ENCODE measurements around the gene PRKCH. TPM values are rescaled to one million over a fixed set of nuclear protein-coding genes. Genes with fewer than 3 reads are reported as not detected.

PRKCH gene
- polyA plus RNA-seq, 3 donors from 2014 or later, result 231 to 451 (median 335) TPM

DNA sequence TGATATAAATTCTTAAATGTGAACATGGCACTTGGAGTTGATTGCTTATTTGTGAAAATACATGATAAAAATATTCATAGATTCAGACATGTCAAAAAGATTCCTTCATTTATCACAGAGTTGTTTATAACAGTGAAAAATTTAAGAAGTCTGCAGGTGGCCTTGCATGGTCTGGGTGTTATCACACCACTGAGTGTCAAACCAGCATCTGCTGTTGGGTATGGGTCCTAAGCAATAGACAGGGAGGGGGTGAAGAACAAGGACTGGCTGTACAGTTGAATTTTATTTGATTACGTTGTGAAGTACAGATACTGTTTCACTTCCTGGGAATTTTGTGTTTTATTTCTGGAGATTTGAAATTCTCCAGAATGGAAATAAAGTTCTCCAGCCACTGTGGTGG is 193.5 kb downstream of the PRKCH start:
- Mint-ChIP-seq H3K9me3 (no peaks in the 10 kb centered on the region), H3K27ac (peak overlapping the region; percentile 76 to 93 (median 90)), H3K4me3 (peak overlapping the region; percentile 54 to 79 (median 71)), H3K36me3 (peaks cover 0 to 13% (median 11%) of the 10 kb centered on the region in 3 donors), H3K27me3 (ENCODE audit: low read depth in 3 of 3) (peaks cover 10 to 46% (median 36%) of the 10 kb centered on the region in 3 donors), H3K4me1 (peaks cover 95 to 100% of the 10 kb centered on the region in 2 donors)
- DNase-seq, result peak; percentile 37 to 61 (median 56)

DNA sequence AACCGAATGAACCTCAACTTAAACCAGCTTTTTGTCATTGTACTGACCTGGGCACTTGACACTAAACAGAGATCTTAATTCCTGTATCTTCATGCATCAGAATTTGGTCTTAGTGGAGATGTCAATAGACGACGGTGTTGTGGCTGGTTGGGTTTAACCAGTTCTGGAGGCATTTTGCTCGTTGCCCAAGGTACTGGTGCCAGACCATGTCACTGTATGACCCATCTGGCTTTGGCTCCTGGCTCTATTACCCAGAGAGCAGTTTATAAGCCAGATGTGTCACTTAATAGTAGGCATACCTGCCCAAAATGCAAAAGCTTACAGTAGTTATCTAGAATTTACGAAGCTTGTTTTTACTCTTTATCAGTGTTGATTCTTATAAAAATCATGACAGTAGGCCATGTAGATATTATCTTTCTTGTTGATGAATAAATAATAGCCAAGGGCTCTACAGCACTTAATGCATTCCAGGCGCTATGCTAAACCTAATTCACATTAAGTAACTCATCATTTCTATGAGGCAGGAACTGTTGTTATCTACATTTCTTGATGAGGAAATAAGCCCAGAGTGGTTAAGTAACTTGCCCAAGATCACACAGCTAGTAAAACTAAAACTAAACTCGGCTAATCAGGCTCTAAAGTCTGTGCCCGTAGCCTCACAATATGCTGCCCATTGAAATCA is 194.2 kb downstream of the PRKCH start:
- peaks cover 9 to 42% (median 30%) of the 10 kb centered on the region in 3 donors for H3K27me3 Mint-ChIP-seq (ENCODE audit: low read depth in 3 of 3)
- no peaks in the 10 kb centered on the region for H3K9me3 Mint-ChIP-seq
- peak overlapping the region; percentile 54 to 79 (median 71) for H3K4me3 Mint-ChIP-seq

GRCh38 chr14:61516118-61516743 is 194.9 kb downstream of the PRKCH start:
- peaks cover 91 to 100% of the 10 kb centered on the region in 2 donors for H3K4me1 Mint-ChIP-seq
- no peak for DNase-seq
- peak overlapping the region in 4 of 5 donors; percentile 54 to 79 (median 64) for H3K4me3 Mint-ChIP-seq
- H3K27ac Mint-ChIP-seq, result peak overlapping the region; percentile 76 to 93 (median 90)
- H3K27me3 Mint-ChIP-seq (ENCODE audit: low read depth in 3 of 3), result peaks cover 9 to 35% (median 23%) of the 10 kb centered on the region in 3 donors
- no peaks in the 10 kb centered on the region for H3K9me3 Mint-ChIP-seq
- H3K36me3 Mint-ChIP-seq, result peaks cover 0 to 13% (median 11%) of the 10 kb centered on the region in 3 donors

More for the DNA sequence above, 194.2 kb downstream of the PRKCH start:
- Mint-ChIP-seq H3K4me1 (peaks cover 95 to 100% of the 10 kb centered on the region in 2 donors), H3K36me3 (peaks cover 0 to 13% (median 11%) of the 10 kb centered on the region in 3 donors), H3K27ac (peak overlapping the region; percentile 76 to 93 (median 90))
- DNase-seq, result no peak

DNA sequence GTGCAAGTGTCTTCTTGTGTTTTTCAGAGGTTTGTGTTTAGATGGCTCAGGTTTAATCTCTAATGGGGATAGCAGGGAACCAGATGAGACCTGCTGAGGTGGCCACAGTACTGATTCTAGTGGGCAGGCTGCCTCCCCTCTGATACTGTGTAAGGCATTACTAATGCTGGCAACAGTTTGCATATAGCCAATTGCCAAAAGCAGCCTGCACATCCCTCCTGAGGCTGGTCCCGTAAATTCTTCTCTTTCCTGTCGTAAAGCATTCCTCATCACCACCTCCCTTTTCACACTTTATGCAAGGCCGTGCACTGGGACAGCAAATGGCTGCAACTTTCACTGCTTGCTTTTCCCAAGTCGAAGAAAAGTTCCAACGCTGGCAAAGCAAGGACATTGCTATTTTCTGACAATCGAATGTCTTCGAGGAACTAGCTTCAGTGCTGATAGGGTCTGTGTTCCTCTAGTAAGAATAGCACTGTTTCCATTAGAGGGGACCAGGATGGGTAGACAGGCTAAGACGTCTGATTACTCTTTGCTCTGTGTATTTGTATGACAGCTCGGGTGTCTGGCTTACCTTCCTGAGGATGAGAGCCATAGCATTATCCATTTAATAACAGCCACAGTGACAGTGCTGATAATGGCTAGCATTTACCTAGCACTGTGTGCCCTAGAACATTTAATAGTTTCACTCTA is 195.7 kb downstream of the PRKCH start:
- no peak for DNase-seq
- peak overlapping the region; percentile 70 to 92 (median 77) for H3K27ac Mint-ChIP-seq
- peaks cover 89 to 100% of the 10 kb centered on the region in 2 donors for H3K4me1 Mint-ChIP-seq
- peaks cover 9 to 28% (median 20%) of the 10 kb centered on the region in 3 donors for H3K27me3 Mint-ChIP-seq (ENCODE audit: low read depth in 3 of 3)
- H3K4me3 Mint-ChIP-seq, result peak overlapping the region in 2 of 5 donors; percentile 0 to 35
- no peaks in the 10 kb centered on the region for H3K9me3 Mint-ChIP-seq
- H3K36me3 Mint-ChIP-seq, result peaks cover 0 to 16% (median 14%) of the 10 kb centered on the region in 3 donors

GRCh38 chr14:61517911-61518384 is 196.6 kb downstream of the PRKCH start:
- Mint-ChIP-seq H3K4me3 (peak overlapping the region in 4 of 5 donors; percentile 38 to 62 (median 44)), H3K4me1 (peaks cover 91 to 100% of the 10 kb centered on the region in 2 donors), H3K9me3 (no peaks in the 10 kb centered on the region), H3K27me3 (ENCODE audit: low read depth in 3 of 3) (peaks cover 9 to 30% (median 21%) of the 10 kb centered on the region in 3 donors), H3K27ac (peak overlapping the region; percentile 70 to 92 (median 77)), H3K36me3 (peaks cover 0 to 18% (median 16%) of the 10 kb centered on the region in 3 donors)
- no peak for DNase-seq

- no peaks in the 10 kb centered on the region for H3K9me3 Mint-ChIP-seq
- no peak for DNase-seq
- peak overlapping the region; percentile 70 to 92 (median 77) for H3K27ac Mint-ChIP-seq
- peaks cover 9 to 27% (median 21%) of the 10 kb centered on the region in 3 donors for H3K27me3 Mint-ChIP-seq (ENCODE audit: low read depth in 3 of 3)
- H3K4me3 Mint-ChIP-seq, result peak overlapping the region in 4 of 5 donors; percentile 23 to 62 (median 44)
- H3K4me1 Mint-ChIP-seq, result peaks cover 92 to 100% of the 10 kb centered on the region in 2 donors
- peaks cover 0 to 14% (median 11%) of the 10 kb centered on the region in 3 donors for H3K36me3 Mint-ChIP-seq
Observed at GRCh38 chr14:61518403-61518802, 197.0 kb downstream of the PRKCH start.

- Mint-ChIP-seq H3K9me3 (no peaks in the 10 kb centered on the region), H3K4me1 (peaks cover 92 to 100% of the 10 kb centered on the region in 2 donors), H3K27ac (peak overlapping the region in 5 of 6 donors; percentile 70 to 92 (median 78)), H3K4me3 (peak overlapping the region in 1 of 5 donors; percentile 12), H3K36me3 (peaks cover 0 to 9% (median 6%) of the 10 kb centered on the region in 3 donors), H3K27me3 (ENCODE audit: low read depth in 3 of 3) (peaks cover 9 to 23% (median 21%) of the 10 kb centered on the region in 3 donors)
- DNase-seq, result no peak
Observed at GRCh38 chr14:61519106-61519505, 197.7 kb downstream of the PRKCH start.

- DNase-seq, result no peak
- H3K36me3 Mint-ChIP-seq, result peaks cover 0 to 9% (median 6%) of the 10 kb centered on the region in 3 donors
- H3K9me3 Mint-ChIP-seq, result no peaks in the 10 kb centered on the region
- peaks cover 92 to 100% of the 10 kb centered on the region in 2 donors for H3K4me1 Mint-ChIP-seq
- no peak overlapping the region for H3K4me3 Mint-ChIP-seq
- H3K27me3 Mint-ChIP-seq (ENCODE audit: low read depth in 3 of 3), result peaks cover 6 to 21% (median 18%) of the 10 kb centered on the region in 3 donors
- peak overlapping the region in 5 of 6 donors; percentile 24 to 76 (median 70) for H3K27ac Mint-ChIP-seq
Observed at GRCh38 chr14:61519735-61520134, 198.4 kb downstream of the PRKCH start.

DNA sequence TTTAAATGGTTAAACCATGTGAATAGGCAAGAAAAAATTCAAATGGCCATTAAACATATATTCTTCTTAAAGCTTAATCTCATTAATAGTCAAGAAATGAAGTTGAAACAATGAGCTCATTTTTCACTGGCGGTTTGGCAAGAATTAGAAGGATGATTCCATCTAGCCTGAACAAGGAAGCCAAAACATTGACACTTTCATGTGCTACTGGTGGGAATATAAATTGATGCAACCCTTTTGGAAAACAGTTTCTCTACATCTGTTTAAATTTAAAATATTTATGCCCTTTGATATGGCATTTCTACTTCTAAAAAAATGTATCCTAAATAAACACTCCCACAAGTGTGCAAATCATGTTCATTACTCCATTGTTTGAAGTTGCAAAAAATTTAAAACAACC is 199.2 kb downstream of the PRKCH start:
- Mint-ChIP-seq H3K4me1 (peaks cover 92 to 100% of the 10 kb centered on the region in 2 donors), H3K27ac (peak overlapping the region; percentile 68 to 86 (median 76)), H3K9me3 (no peaks in the 10 kb centered on the region), H3K4me3 (no peak overlapping the region), H3K36me3 (peaks cover 0 to 9% (median 6%) of the 10 kb centered on the region in 3 donors), H3K27me3 (ENCODE audit: low read depth in 3 of 3) (peaks cover 5 to 23% (median 18%) of the 10 kb centered on the region in 3 donors)
- DNase-seq, result no peak

- Mint-ChIP-seq H3K36me3 (peaks cover 0 to 6% (median 5%) of the 10 kb centered on the region in 3 donors), H3K4me3 (peak overlapping the region in 2 of 5 donors; percentile 14 to 18), H3K9me3 (no peaks in the 10 kb centered on the region), H3K27ac (peak overlapping the region; percentile 70 to 100 (median 86)), H3K4me1 (peaks cover 92 to 100% of the 10 kb centered on the region in 2 donors), H3K27me3 (ENCODE audit: low read depth in 3 of 3) (peaks cover 4 to 28% (median 22%) of the 10 kb centered on the region in 3 donors)
- no peak for DNase-seq
Observed at GRCh38 chr14:61521773-61522172, 200.4 kb downstream of the PRKCH start.

DNA sequence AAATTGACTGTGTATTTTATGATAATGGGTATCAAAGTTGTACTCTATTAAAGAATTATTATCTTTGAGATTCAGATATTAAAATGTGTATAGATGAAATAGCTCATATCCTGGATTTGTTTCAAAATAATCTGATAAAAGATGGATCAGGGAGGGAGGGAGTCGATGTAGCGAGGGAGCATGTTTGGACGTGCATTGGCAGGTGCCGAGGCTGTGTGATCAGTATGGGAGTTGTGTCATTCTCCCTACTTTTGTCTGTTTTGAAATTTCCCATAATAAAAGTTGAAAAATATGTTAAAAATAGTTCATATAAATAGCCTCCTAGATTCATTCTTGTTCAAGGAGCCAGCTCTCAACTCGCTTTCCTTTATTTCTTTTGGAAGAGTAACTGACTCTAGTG is 202.4 kb downstream of the PRKCH start:
- H3K4me3 Mint-ChIP-seq, result peak overlapping the region; percentile 4 to 50 (median 32)
- peaks cover 92 to 100% of the 10 kb centered on the region in 2 donors for H3K4me1 Mint-ChIP-seq
- H3K27ac Mint-ChIP-seq, result peak overlapping the region; percentile 83 to 100 (median 94)
- H3K9me3 Mint-ChIP-seq, result no peaks in the 10 kb centered on the region
- DNase-seq, result no peak
- H3K36me3 Mint-ChIP-seq, result peaks cover 15 to 20% (median 16%) of the 10 kb centered on the region in 3 donors
- peaks cover 10 to 36% (median 33%) of the 10 kb centered on the region in 3 donors for H3K27me3 Mint-ChIP-seq (ENCODE audit: low read depth in 3 of 3)

- Mint-ChIP-seq H3K27me3 (ENCODE audit: low read depth in 3 of 3) (peaks cover 16 to 41% (median 39%) of the 10 kb centered on the region in 3 donors), H3K4me3 (peak overlapping the region; percentile 36 to 84 (median 63)), H3K9me3 (no peaks in the 10 kb centered on the region), H3K4me1 (peaks cover 93 to 100% of the 10 kb centered on the region in 2 donors), H3K36me3 (peaks cover 20 to 26% (median 21%) of the 10 kb centered on the region in 3 donors), H3K27ac (peak overlapping the region; percentile 94 to 100 (median 95))
- DNase-seq, result no peak
Observed at GRCh38 chr14:61524211-61524806, 202.9 kb downstream of the PRKCH start.

GRCh38 chr14:61524936-61525292 is 203.5 kb downstream of the PRKCH start:
- Mint-ChIP-seq H3K27ac (peak overlapping the region; percentile 94 to 100 (median 95)), H3K4me3 (peak overlapping the region; percentile 36 to 84 (median 63)), H3K9me3 (no peaks in the 10 kb centered on the region), H3K27me3 (ENCODE audit: low read depth in 3 of 3) (peaks cover 16 to 42% (median 41%) of the 10 kb centered on the region in 3 donors), H3K4me1 (peaks cover 89 to 96% of the 10 kb centered on the region in 2 donors), H3K36me3 (peaks cover 21 to 28% (median 22%) of the 10 kb centered on the region in 3 donors)
- no peak for DNase-seq

Measured in immature natural killer cell (primary cell).